Epithelial cell of prostate (primary cell): Measurements from ENCODE around the gene RGS9.

Experiments
- DNase-seq: peaks from one replicate; pipeline ENCODE4 v3.0.0-alpha.2; 2011; ENCODE audit warnings: low read depth, low spot score
- H3K27ac ChIP-seq: fragments of 450-650 bp; 2 replicates; pipeline ENCODE4 v1.5.1; 2017; ENCODE audit warnings: mild to moderate bottlenecking

RGS9 gene

GRCh38 chr17:65154770-65155589 is 17.8 kb downstream of the RGS9 start:
- DNase-seq: peak; percentile 20
- H3K27ac ChIP-seq: no peak overlapping the region

GRCh38 chr17:65155622-65156021 is 18.5 kb downstream of the RGS9 start:
- no peak for DNase-seq
- H3K27ac ChIP-seq: no peak overlapping the region

- no peak for DNase-seq
- no peak overlapping the region for H3K27ac ChIP-seq
Measured at GRCh38 chr17:65156185-65156834, 19.1 kb downstream of the RGS9 start.

GRCh38 chr17:65156835-65157565 is 19.8 kb downstream of the RGS9 start:
- DNase-seq: no peak
- H3K27ac ChIP-seq: no peak overlapping the region

GRCh38 chr17:65158041-65158440 is 20.9 kb downstream of the RGS9 start:
- H3K27ac ChIP-seq: no peak overlapping the region
- no peak for DNase-seq

GRCh38 chr17:65158622-65159021 is 21.5 kb downstream of the RGS9 start:
- no peak for DNase-seq
- no peak overlapping the region for H3K27ac ChIP-seq

GRCh38 chr17:65160516-65160915 is 23.3 kb downstream of the RGS9 start:
- no peak for DNase-seq
- H3K27ac ChIP-seq: no peak overlapping the region

- DNase-seq: peak; percentile 36
- H3K27ac ChIP-seq: no peak overlapping the region
Measured at GRCh38 chr17:65163990-65164495, 26.9 kb downstream of the RGS9 start.

- H3K27ac ChIP-seq: no peak overlapping the region
- DNase-seq: no peak
Measured at GRCh38 chr17:65166787-65167186, 29.6 kb downstream of the RGS9 start.

- no peak overlapping the region for H3K27ac ChIP-seq
- DNase-seq: no peak
Measured at GRCh38 chr17:65167566-65167965, 30.4 kb downstream of the RGS9 start.

GRCh38 chr17:65169691-65170090 is 32.5 kb downstream of the RGS9 start:
- no peak overlapping the region for H3K27ac ChIP-seq
- DNase-seq: no peak

GRCh38 chr17:65170839-65171238 is 33.7 kb downstream of the RGS9 start:
- H3K27ac ChIP-seq: no peak overlapping the region
- no peak for DNase-seq

GRCh38 chr17:65171752-65172151 is 34.6 kb downstream of the RGS9 start:
- DNase-seq: no peak
- H3K27ac ChIP-seq: no peak overlapping the region

- no peak for DNase-seq
- no peak overlapping the region for H3K27ac ChIP-seq
Measured at GRCh38 chr17:65172496-65173136, 35.4 kb downstream of the RGS9 start.

- no peak for DNase-seq
- H3K27ac ChIP-seq: no peak overlapping the region
Measured at GRCh38 chr17:65173284-65173793, 36.2 kb downstream of the RGS9 start.

- no peak overlapping the region for H3K27ac ChIP-seq
Measured at GRCh38 chr17:65173976-65174683, 37.0 kb downstream of the RGS9 start.

GRCh38 chr17:65174974-65175373 is 37.8 kb downstream of the RGS9 start:
- no peak for DNase-seq
- no peak overlapping the region for H3K27ac ChIP-seq

More at GRCh38 chr17:65173976-65174683, 37.0 kb downstream of the RGS9 start:
- DNase-seq: no peak

- no peak overlapping the region for H3K27ac ChIP-seq
- DNase-seq: no peak
Measured at GRCh38 chr17:65175952-65176351, 38.8 kb downstream of the RGS9 start.

- no peak for DNase-seq
- no peak overlapping the region for H3K27ac ChIP-seq
Measured at GRCh38 chr17:65176646-65177409, 39.7 kb downstream of the RGS9 start.
